KBM-7 (cell line): ENCODE results near the gene RSAD2.
"Not testable (repeated sequence)": the region's sequence is repeated elsewhere in the genome, so short reads cannot be mapped to it uniquely, and the experiment has no call there.

Experiments
- DNase-seq: peaks from one replicate; pipeline ENCODE4 v3.0.0-alpha.2; 2015
- in situ Hi-C: fragments of 300-500 bp; cut with MboI; formaldehyde crosslinking; loops from 2 replicates; pipeline ENCODE4 v1.14.3; 2020; ENCODE audit warnings: low sequenced_read_pairs, low pct_unique_long_range_greater_than_20kb, mixed read lengths

RSAD2 gene

GRCh38 chr2:6893876-6894482, 16.4 kb downstream of the RSAD2 start:
- in situ Hi-C loops, result no loop called here
- no peak for DNase-seq

- in situ Hi-C loops, result no loop called here
- DNase-seq, result peak; percentile 70
Measured at GRCh38 chr2:6896930-6897759, 19.6 kb downstream of the RSAD2 start.

- DNase-seq, in situ Hi-C loops: not testable (repeated sequence)
Measured at GRCh38 chr2:6902581-6902980, 25.0 kb downstream of the RSAD2 start.

GRCh38 chr2:6905668-6906067, 28.1 kb downstream of the RSAD2 start:
- in situ Hi-C loops, result no loop called here
- DNase-seq, result no peak

- in situ Hi-C loops, result no loop called here
- no peak for DNase-seq
Measured at GRCh38 chr2:6906165-6906741, 28.7 kb downstream of the RSAD2 start.

GRCh38 chr2:6908291-6908690, 30.7 kb downstream of the RSAD2 start:
- in situ Hi-C loops, result no loop called here
- DNase-seq, result no peak

- in situ Hi-C loops, result no loop called here
- peak; percentile 97 for DNase-seq
Measured at GRCh38 chr2:6909431-6910385, 32.1 kb downstream of the RSAD2 start.

GRCh38 chr2:6911721-6912120, 34.1 kb downstream of the RSAD2 start:
- no peak for DNase-seq
- in situ Hi-C loops, result no loop called here

- in situ Hi-C loops, result no loop called here
- no peak for DNase-seq
Measured at GRCh38 chr2:6913415-6914157, 36.0 kb downstream of the RSAD2 start.

- DNase-seq, result no peak
- in situ Hi-C loops, result no loop called here
Measured at GRCh38 chr2:6914828-6915227, 37.3 kb downstream of the RSAD2 start.

- DNase-seq, result no peak
- in situ Hi-C loops, result no loop called here
Measured at GRCh38 chr2:6915399-6915798, 37.8 kb downstream of the RSAD2 start.

GRCh38 chr2:6916224-6916623, 38.6 kb downstream of the RSAD2 start:
- in situ Hi-C loops, result no loop called here

GRCh38 chr2:6916736-6917070, 39.1 kb downstream of the RSAD2 start:
- in situ Hi-C loops, result no loop called here
- DNase-seq, result no peak

More at GRCh38 chr2:6916224-6916623, 38.6 kb downstream of the RSAD2 start:
- DNase-seq, result no peak

GRCh38 chr2:6917071-6917760, 39.6 kb downstream of the RSAD2 start, which contains the start of gene RNF144A:
Gene RNF144A, plus strand, starts transcription at chr2:6917412. Its CDS starts 79,515 bp downstream, at chr2:6996927.
- DNase-seq, result peak; percentile 65
- in situ Hi-C loops, result no loop called here

- DNase-seq, result no peak
- in situ Hi-C loops, result no loop called here
Measured at GRCh38 chr2:6917761-6918421, 40.3 kb downstream of the RSAD2 start.

- DNase-seq, result peak; percentile 39
- in situ Hi-C loops, result no loop called here
Measured at GRCh38 chr2:6919901-6920742, 42.5 kb downstream of the RSAD2 start.

GRCh38 chr2:6920743-6921064, 43.1 kb downstream of the RSAD2 start:
- in situ Hi-C loops, result no loop called here
- DNase-seq, result no peak
